GM12874 (cell line): ENCODE data around the gene FIP1L1.

ENCODE experiments used
- TF ChIP-seq, protein P1 (sequence below): IDR thresholded peaks from 2 replicates; pipeline ENCODE4 v1.5.1; 2011; ENCODE audit warnings: low read depth, mild to moderate bottlenecking, control low read depth, low read length, moderate library complexity; ENCODE audit not compliant: insufficient read depth

FIP1L1 gene

GRCh38 chr4:53510321-53510720 is 132.9 kb downstream of the FIP1L1 start:
- TF ChIP-seq, protein P1, sequence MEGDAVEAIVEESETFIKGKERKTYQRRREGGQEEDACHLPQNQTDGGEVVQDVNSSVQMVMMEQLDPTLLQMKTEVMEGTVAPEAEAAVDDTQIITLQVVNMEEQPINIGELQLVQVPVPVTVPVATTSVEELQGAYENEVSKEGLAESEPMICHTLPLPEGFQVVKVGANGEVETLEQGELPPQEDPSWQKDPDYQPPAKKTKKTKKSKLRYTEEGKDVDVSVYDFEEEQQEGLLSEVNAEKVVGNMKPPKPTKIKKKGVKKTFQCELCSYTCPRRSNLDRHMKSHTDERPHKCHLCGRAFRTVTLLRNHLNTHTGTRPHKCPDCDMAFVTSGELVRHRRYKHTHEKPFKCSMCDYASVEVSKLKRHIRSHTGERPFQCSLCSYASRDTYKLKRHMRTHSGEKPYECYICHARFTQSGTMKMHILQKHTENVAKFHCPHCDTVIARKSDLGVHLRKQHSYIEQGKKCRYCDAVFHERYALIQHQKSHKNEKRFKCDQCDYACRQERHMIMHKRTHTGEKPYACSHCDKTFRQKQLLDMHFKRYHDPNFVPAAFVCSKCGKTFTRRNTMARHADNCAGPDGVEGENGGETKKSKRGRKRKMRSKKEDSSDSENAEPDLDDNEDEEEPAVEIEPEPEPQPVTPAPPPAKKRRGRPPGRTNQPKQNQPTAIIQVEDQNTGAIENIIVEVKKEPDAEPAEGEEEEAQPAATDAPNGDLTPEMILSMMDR, result no peak
